Epithelial cell of esophagus (primary cell): ENCODE data around the gene KNG1.

Experiments used
- DNase-seq: peaks from one replicate; pipeline ENCODE4 v3.0.0; 2010; ENCODE audit warnings: low read depth
- H3K4me3 ChIP-seq: 2 replicates; pipeline ENCODE4 v1.5.1; 2011; ENCODE audit warnings: mild to moderate bottlenecking, low read length, control low read depth
- TF ChIP-seq, protein P1 (sequence below): IDR thresholded peaks from 2 replicates; pipeline ENCODE4 v1.5.1; 2011; ENCODE audit warnings: low read depth, mild to moderate bottlenecking, low read length, control low read depth, inconsistent platforms; ENCODE audit not compliant: insufficient read depth; ENCODE audit errors: missing control alignments

The KNG1 gene

DNA sequence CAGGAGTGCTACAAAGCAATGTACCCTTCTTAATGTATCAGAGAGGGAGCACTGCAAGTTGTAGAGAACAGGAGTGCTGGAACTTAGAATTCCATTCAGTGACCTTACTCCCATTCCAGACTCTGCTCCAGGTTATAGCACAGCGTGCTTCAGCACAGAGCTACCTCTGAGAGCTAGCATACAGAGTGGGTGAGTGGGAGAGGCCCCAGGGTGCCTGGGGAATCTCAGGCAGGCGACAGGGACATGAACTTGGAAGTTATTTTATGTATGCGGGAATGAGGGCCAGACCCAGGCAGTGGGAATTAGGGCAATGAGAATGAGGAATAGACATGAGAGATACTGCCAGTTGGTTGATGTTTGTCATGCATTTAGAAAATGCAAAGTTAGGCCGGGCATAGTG is 3.7 kb upstream of the KNG1 start:
- TF ChIP-seq, protein P1, sequence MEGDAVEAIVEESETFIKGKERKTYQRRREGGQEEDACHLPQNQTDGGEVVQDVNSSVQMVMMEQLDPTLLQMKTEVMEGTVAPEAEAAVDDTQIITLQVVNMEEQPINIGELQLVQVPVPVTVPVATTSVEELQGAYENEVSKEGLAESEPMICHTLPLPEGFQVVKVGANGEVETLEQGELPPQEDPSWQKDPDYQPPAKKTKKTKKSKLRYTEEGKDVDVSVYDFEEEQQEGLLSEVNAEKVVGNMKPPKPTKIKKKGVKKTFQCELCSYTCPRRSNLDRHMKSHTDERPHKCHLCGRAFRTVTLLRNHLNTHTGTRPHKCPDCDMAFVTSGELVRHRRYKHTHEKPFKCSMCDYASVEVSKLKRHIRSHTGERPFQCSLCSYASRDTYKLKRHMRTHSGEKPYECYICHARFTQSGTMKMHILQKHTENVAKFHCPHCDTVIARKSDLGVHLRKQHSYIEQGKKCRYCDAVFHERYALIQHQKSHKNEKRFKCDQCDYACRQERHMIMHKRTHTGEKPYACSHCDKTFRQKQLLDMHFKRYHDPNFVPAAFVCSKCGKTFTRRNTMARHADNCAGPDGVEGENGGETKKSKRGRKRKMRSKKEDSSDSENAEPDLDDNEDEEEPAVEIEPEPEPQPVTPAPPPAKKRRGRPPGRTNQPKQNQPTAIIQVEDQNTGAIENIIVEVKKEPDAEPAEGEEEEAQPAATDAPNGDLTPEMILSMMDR: no peak
- DNase-seq: no peak
- no peak overlapping the region for H3K4me3 ChIP-seq

DNA sequence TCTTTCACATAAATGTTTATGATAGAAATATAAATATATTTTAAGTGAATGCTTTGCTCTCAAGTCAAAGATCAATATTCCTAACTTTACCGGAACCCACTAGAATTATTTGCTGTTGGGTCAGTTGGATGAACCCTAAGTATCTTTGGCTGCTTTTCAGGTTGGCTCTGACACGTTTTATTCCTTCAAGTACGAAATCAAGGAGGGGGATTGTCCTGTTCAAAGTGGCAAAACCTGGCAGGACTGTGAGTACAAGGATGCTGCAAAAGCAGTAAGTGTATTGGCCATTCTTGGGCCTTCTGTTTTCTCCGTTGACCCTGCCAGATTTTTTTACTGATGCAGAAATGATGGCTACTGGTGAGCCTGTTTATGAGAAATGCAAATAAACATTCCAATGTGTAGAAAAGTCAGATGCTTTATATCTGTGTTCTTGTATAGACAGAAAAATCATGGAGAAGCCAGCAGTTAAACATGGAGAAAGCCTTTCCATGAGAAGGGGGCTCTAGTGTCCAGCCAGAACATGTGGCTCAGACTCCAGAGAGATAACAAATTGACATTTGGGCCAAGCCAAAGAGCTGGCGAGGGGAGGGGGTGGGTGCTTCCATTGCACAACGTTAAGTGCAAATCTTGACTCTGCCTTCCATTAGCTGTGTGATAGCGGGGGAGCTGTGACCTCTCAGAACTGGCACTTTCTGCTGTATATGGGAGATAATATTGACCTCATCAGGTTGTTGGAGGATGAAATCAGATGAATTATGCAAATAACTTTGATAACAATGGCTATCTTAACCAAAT is 3.0 kb downstream of the KNG1 start:
- DNase-seq: no peak

DNA sequence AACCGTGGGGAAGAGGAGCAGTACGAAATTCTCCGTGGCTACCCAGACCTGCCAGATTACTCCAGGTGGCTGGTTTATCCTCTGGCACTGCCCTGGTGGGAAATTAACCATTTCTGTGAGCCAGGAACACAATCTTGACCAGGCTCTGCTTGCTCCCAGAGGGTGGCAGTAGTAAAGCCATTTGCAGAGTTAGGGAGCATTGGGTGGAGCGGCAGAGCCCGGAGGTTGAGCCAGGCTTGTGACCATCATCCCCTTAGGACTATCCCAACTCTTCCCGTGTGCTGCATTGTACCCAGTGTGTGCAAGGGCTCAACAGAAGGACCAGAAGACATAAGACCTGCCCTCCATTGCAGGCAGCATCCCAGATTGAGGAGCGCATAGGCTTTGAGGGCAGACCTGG is 5.3 kb downstream of the KNG1 start:
- peak; percentile 33 for DNase-seq
- TF ChIP-seq, protein P1: peak; percentile 32
- no peak overlapping the region for H3K4me3 ChIP-seq

More for the DNA sequence above, 3.0 kb downstream of the KNG1 start:
- TF ChIP-seq, protein P1: no peak
- no peak overlapping the region for H3K4me3 ChIP-seq

DNA sequence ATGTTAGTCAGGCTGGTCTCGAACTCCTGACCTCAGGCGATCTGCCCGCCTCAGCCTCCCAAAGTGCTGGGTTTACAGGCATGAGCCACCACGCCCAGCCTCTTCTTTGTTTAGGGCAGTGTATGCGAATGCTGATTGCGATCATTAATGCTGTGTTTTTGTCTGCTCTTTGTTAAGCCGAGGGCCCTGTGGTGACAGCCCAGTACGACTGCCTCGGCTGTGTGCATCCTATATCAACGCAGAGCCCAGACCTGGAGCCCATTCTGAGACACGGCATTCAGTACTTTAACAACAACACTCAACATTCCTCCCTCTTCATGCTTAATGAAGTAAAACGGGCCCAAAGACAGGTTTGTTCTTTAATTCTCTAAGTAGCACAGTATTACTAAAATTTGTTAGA is 7.8 kb downstream of the KNG1 start:
- no peak for DNase-seq
- TF ChIP-seq, protein P1: no peak

DNA sequence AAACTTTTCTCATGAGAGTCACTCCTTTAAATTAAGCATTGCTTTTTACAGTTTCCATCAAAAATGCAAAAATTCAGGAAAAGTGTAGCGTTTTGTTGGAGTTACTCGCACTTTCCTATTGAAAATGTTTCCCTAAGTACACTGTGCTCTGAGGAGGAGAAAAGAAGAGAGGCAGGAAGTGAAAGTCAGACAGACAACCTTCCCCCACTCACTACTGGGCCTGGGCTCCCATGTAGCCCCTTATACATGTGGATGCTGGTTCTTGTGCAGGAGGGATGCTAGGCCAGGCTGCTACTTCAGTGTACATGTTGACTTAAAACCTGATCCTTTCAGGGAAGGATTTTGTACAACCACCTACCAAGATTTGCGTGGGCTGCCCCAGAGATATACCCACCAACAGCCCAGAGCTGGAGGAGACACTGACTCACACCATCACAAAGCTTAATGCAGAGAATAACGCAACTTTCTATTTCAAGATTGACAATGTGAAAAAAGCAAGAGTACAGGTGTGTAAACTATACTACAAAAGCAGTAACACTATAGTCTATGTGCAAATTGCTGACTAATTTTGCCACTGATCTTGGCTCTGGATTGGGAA is 15.1 kb downstream of the KNG1 start:
- no peak overlapping the region for H3K4me3 ChIP-seq
- TF ChIP-seq, protein P1: no peak
- no peak for DNase-seq

More for the DNA sequence above, 7.8 kb downstream of the KNG1 start:
- H3K4me3 ChIP-seq: no peak overlapping the region

DNA sequence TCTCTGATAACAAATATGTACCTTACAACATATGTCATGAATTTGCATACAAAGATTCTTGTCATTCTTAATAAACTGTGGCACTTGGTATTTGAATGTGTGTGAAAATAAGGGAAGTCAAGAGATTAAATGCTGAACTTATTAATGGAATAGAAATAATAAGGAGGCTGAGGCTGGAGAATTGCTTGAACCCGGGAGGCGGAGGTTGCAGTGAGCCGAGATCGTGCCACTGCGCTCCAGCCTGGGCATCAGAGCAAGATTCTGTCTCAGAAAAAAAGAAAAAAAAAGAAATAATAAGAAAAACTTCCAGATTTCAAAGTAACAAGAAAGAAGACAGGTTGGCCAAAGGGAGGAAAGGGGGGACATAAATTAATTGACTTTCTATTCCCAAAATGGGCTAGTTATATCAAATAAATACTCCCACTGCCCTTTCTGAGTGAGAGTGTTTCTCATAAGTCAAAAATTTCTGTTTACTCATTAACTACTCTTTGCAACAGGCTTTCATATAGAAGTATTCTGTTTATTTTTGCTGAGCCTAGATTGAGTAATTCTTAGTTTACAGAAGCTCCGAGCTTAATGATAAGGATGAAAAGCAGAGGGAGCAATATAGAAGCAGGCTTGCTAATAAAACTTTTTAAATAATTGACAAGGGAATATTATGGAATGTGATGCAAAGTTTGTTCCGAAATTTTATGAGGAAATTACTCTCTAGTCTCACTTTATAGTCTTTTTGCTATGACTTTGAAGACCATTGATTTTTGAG is 25.6 kb downstream of the KNG1 start:
- no peak overlapping the region for H3K4me3 ChIP-seq
- DNase-seq: no peak
- TF ChIP-seq, protein P1: no peak
